GM10248 (cell line): ENCODE results near the gene PTPRG.

ENCODE experiments used
- CTCF ChIA-PET: fragments of 300-600 bp; sonication (Branson Sonifier 250); formaldehyde crosslinking; extraction: SDS; loops from one replicate; lab custom pipeline; 2021; ENCODE audit warnings: antibody characterized with exemption; lab: Yijun Ruan, JAX
- POLR2A ChIA-PET: fragments of 350-650 bp; sonication (Branson Sonifier 250); formaldehyde crosslinking; extraction: SDS; loops from one replicate; lab custom pipeline; 2020; ENCODE audit warnings: antibody characterized with exemption; lab: Yijun Ruan, JAX
- DNase-seq: peaks from one replicate; pipeline ENCODE4 v3.0.0; 2012; ENCODE audit errors: extremely low spot score
- TF ChIP-seq, protein P1 (sequence below): IDR thresholded peaks from 2 replicates; pipeline ENCODE4 v1.5.1; 2012; ENCODE audit warnings: mild to moderate bottlenecking, low read depth; ENCODE audit errors: extremely low read depth, missing control alignments, control extremely low read depth

PTPRG gene

DNA sequence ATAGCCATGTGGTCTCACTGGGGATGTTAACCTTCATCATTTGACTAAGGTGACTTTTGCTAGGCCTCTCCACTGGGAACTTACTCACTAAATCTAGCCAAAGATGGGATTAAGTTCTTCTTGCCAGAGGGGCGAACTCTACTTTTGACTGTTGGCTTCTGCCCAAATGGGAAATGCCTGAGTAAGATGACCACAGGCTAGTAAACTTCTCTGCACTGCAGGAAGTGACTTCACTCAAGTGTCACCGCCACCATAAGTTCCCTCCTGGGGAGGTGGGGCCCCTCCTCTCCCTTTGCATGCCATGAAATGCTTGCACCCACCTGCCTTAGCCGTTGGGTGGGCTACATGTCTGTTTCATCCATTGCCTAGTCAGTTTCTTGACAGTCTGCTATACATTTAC, 423.6 kb downstream of the PTPRG start:
- TF ChIP-seq, protein P1, sequence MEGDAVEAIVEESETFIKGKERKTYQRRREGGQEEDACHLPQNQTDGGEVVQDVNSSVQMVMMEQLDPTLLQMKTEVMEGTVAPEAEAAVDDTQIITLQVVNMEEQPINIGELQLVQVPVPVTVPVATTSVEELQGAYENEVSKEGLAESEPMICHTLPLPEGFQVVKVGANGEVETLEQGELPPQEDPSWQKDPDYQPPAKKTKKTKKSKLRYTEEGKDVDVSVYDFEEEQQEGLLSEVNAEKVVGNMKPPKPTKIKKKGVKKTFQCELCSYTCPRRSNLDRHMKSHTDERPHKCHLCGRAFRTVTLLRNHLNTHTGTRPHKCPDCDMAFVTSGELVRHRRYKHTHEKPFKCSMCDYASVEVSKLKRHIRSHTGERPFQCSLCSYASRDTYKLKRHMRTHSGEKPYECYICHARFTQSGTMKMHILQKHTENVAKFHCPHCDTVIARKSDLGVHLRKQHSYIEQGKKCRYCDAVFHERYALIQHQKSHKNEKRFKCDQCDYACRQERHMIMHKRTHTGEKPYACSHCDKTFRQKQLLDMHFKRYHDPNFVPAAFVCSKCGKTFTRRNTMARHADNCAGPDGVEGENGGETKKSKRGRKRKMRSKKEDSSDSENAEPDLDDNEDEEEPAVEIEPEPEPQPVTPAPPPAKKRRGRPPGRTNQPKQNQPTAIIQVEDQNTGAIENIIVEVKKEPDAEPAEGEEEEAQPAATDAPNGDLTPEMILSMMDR = no peak
- ChIA-PET CTCF (no interaction called here), POLR2A (no interaction called here)
- DNase-seq = no peak

DNA sequence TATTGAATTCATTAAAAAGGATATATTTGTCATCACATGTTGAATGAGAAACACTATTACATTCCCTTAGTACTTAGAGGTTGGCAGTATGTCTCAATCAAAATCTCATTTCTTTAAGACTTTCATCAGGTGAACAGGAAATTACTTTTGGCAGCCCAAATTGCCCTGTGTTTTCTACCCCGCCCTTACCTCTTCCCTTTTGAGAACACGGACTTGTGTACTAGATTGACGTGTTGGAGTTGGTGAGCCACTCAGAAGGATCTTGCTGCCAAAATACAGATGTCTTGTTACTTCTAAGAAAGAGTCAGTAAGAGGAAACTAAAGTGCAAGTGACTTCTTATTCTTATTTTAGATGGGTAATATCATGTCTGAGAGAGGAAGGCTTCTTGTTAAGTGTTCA, 425.1 kb downstream of the PTPRG start:
- TF ChIP-seq, protein P1 = no peak
- ChIA-PET POLR2A (no interaction called here), CTCF (no interaction called here)
- DNase-seq = no peak

DNA sequence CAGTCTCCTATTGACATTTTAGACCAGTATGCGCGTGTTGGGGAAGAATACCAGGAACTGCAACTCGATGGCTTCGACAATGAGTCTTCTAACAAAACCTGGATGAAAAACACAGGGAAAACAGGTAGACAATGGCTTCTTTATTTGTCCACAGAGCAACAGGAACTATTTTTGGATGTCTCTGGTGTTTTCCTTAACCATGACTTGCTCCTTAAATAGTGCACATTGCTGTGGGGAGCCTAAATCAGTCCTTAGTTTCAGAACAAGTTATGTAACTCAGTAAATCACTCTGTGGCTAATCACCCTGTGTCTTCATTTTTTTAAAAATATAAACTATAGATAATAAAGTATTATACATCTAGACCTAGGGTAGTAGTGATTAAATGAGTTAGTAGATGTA, 428.3 kb downstream of the PTPRG start:
- DNase-seq = no peak
- TF ChIP-seq, protein P1 = no peak
- ChIA-PET POLR2A (no interaction called here), CTCF (interaction anchor here (1.4 kb wide), 1 partner anchor 40 kb away, joined by 3 read pairs; no protein-coding TSS in a partner anchor)

DNA sequence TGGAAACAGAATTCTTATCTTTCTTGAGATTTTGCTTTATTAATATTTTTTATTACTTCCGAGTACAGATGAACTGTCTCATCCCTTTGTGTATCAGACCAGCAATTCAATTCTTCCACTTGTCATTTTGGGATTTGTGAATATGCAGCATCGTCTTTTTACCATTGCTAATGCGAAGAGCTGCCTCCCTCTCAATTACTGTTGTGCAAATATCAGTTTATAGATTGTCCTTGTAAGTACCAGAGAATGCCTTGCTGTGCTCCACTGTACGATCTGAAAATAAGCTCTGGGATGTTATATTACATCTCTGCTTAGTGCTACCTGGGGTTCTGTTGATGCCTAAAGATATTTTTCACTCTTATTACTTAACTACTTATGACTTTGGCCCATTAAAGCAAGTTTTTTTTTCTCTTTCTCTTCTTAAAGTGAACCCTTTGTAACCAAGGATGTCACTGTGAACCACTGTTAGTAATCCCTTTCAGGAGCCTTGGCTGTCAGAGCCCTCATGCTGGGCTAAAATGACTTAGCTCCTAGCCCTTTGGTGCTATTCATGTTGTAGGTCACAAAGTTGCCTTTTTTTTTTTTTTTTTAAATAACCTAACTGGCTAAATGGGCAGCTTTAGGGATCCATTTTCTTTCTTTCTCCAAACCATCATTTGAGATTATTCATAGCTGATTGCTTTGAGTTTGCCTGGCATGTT, 429.1 kb downstream of the PTPRG start:
- DNase-seq = no peak
- ChIA-PET CTCF (interaction anchor here (0.9 to 1.4 kb wide), 2 partner anchors 15 to 40 kb away, joined by 3 to 4 read pairs; no protein-coding TSS in a partner anchor), POLR2A (no interaction called here)
- TF ChIP-seq, protein P1 = no peak

DNA sequence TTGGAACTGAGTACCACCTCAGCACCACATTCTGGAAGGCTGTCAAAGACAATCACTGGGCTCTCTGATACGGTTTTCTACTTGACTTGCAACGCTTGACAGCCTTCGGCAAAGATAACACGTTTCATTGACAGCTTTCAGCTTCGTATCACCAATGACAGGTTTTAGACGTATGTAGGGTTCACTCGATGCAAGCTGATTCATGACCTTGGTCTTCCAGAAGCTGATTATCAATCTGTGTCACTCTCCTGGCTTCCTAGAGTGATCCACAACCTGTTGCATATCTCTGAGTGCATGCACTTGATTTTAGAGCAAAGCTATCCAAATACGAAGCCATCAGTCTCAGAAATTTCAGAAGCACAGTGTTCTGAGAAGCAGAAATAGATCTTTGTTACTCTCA, 430.3 kb downstream of the PTPRG start:
- TF ChIP-seq, protein P1 = no peak
- no peak for DNase-seq
- ChIA-PET POLR2A (no interaction called here), CTCF (interaction anchor here (1.7 kb wide), 1 partner anchor 14 kb away, joined by 6 read pairs; no protein-coding TSS in a partner anchor)

DNA sequence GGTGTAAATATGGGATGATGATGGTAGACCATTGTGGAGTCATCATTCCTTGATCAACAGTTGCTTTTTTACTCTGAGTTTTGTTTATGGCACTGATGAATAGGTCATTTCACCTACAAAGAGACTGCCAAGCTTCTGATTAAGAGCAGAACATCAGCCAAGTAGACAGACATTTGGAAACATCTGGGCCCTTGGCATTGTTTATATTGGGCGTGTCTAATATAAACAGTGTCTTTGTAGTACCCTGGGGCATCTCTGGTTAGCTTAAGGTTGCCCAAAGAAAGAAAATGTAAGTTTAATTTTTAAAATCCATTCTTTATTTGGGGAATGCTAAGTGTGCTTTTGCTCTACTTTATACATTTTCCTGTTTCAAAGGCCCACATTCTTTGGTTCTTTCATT, 435.0 kb downstream of the PTPRG start:
- TF ChIP-seq, protein P1 = no peak
- no peak for DNase-seq
- ChIA-PET CTCF (no interaction called here), POLR2A (no interaction called here)
